HG03469 (cell line): ENCODE data around the gene WWC1.
A peak's percentile ranks its signal among the peaks of the same experiment; 100 is the strongest.

Experiments used
- ATAC-seq: cut with Tn5 transposase; IDR thresholded peaks from one replicate; pipeline ENCODE4 v1.9.1; 2021; ENCODE audit warnings: mild to moderate bottlenecking, moderate library complexity, moderate number of reproducible peaks; ENCODE audit not compliant: unreplicated experiment

The WWC1 gene

DNA sequence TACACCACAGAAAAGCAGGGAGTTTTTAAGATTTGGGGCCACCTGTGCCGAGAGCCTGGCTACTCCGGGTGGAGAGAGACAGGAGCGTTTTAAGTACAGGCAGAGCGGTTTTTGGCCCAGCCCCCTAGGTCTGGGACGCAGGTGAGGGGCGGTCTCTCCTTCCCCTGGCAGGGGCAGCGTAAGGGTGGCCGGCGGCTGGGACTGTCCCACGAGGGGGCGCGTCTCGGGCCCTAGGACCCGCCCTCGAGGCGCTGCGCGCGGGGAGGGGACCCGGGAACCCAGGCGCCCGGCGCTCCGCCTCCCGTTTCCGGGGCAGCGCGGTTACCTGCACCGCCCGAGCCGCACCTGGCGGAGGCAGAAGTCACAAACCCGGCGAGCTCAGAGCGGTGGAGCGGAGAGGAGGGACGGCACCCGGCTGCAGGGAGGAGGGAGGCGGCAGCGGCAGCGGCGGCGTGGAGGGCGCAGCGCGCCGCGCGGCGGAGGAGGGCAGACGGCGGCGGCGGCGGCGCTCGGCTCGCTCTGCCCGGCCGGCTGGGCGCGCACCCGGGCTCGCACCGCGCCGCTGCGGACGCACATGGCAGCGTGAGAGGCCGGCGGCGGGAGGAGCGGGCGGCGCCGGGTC is at the start of gene WWC1:
Gene WWC1, plus strand, starts transcription at position 304 of the 622 bp plus-strand sequence. CDS start 508 bp downstream, outside the sequence.
- ATAC-seq = peak; percentile 76

DNA sequence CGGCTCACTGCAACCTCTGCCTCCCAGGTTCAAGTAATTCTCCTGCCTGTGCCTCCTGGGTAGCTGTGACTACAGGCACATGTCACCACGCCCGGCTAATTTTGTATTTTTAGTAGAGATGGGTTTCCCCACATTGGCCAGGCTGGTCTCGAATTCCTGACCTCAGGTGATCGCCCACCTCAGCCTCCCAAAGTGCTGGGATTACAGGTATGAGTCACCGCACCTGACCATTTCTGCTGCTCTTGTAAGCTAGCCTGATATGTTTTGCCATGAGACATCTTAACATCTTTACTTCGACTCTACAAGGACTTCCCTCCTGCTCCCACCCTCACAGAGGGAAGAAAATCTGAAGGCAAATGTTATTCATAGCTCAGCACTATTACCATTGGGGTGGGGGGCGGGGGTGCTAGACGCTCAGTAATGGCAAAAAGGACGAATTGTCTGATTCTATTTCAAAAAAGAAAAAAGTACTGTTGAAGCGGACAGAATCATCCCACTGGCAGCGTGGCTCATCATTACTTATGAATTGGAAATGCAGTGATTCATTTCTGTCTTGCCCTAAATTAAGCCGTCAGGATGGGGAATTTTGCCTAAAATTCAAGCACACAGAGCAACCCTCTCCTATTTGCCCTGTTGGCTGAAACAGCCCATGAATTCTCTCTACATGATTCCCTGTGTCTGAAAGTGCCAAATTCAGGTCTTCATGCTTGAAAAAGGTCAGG is 46.4 kb upstream of the WWC1 start:
- ATAC-seq = no peak

DNA sequence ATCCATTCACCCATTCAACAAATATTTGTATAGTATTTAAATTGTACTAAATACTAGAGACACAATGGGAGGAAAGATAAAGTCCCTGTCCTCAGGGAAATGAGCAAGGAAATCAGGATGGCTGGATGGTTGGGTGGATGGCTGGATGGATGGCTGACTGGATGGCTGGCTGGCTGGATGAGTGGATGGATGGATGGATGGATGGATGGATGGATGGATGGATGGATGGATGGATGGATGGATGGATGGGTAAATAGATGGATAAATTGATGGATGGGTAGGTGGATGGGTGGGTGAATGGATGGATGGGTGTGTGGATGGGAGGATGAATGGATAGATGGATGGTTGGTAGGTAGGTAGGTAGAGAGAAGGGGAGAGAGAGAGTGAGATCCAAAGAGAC is 41.5 kb upstream of the WWC1 start:
- ATAC-seq = no peak

DNA sequence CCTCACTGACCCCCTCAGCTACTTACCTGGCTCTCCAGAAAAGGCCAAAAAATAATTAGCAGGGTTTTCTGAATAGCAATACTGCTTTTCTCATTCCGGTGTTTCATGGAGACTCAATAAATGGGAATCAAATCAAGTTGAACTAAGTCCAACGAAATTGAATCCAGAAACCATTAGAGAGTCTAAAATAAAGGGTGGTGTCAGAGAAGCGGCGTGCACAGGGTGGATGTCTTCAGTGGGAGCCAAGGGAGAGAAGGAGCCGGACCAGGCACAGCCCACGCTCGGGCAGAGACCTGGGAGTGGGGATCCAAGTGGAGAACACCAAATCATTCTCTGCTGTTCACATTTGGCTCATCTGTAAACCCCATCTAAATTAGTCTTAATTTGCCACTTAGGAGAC is 40.2 kb upstream of the WWC1 start:
- no peak for ATAC-seq

DNA sequence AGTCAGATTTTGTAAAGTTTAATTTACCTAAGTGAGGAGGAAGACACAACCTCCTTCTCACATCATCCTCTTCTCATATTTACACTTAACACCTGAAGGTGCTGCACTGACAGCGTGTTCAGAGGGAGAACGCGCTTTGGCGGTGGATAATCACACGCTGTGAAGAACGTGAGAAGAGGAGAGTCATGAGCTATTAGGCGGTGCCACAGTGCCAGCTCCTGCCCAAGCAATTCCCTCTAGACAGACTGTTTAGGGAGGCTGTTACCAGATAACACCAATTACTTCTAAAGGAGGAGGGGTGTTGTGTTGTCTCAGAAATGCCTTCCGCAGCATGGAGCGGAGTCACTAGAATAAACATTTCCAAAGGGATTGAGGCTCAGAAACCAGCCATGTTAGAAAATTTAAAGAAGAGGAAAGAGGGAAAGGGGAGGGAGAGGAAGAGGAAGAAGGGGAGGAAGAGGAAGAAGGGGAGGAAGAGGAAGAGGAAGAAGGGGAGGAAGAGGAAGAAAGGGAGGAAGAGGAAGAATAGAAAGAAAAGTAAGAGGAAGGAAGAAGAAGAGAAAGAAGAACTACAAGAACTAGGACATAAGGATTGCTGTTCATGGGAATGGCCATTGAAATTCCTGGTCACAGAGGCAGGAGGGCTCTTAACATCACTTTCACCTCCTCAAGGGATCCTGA is 37.3 kb upstream of the WWC1 start:
- no peak for ATAC-seq

DNA sequence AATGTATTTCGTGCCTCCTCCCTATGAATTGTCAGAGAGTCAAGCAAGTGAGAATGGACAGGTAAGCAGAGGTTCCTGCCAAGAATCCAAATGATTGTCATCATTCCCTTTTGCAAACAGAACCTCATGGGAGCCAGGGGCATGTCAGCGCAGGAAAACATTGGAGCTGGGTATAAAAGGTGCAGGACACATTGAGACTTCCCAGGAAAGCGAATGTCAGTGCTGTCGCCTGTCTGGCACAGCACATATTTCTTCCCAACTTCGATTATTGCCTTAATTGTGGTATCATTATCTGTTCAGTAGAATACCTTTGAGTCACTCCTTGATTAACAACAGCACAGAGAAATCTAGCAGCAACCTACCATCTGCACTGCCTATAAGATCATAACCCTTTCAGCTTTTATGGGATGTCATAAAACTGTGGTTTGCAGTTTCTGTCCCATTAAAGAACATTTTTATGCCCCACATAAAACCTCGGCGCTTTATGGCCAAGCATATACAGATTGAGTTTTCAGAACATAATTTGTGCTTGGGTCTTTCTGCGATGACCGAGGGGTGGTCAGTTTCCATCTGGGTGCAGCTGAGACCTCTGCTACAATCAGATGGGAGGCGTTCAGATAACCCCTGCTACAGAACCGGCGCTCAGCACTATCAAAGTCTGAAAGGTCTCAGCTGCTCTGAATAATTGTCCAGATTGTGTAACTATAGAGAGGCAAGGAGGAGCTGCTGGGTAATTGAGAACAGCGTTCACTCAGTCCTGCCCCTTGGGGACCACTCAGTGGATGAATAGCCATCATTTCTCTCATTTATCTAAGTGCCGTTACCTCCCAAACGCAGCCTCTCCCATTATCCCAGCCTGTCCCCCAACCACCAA is 30.9 kb upstream of the WWC1 start:
- ATAC-seq = no peak

DNA sequence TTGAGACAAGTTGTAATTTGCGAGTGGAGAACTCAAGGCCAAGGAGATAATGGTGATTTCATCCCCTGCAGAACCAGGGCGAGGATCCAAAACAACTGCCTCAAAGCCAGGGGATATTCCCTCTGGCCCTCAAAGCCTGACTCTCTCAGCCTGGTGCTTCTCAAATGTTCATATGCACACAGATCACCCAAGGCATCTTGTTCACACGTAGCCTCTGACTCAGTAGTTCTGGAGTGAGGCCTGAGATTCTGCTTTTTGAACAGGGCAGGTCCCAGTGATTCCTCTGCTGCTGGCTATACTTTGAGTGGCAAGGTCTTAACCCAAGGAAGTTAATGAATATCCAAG is 30.2 kb upstream of the WWC1 start:
- ATAC-seq = no peak

DNA sequence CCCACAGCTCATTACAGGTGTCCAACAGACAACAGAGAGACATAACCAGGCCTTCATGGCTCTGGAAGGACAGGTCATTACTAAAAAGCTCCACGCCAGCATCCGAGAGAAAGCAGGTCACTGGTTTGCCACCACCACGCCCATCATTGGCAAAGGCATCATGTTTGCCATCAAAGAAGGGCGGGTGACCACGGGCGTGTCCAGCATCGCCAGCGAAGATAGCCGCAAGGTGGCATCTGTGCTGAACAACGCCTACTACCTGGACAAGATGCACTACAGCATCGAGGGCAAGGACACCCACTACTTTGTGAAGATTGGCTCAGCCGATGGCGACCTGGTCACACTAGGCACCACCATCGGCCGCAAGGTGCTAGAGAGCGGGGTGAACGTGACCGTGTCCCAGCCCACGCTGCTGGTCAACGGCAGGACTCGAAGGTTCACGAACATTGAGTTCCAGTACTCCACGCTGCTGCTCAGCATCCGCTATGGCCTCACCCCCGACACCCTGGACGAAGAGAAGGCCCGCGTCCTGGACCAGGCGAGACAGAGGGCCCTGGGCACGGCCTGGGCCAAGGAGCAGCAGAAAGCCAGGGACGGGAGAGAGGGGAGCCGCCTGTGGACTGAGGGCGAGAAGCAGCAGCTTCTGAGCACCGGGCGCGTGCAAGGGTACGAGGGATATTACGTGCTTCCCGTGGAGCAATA is 29.3 kb upstream of the WWC1 start:
- ATAC-seq = no peak

DNA sequence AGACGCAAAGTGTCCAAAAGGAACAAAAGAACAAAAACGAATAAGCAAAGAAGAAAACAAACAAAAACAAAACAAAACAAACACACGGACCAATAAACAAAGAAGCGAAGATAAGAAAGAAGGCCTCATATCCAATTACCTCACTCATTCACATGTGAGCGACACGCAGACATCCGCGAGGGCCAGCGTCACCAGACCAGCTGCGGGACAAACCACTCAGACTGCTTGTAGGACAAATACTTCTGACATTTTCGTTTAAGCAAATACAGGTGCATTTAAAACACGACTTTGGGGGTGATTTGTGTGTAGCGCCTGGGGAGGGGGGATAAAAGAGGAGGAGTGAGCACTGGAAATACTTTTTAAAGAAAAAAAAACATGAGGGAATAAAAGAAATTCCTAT is 28.3 kb upstream of the WWC1 start:
- ATAC-seq = no peak

DNA sequence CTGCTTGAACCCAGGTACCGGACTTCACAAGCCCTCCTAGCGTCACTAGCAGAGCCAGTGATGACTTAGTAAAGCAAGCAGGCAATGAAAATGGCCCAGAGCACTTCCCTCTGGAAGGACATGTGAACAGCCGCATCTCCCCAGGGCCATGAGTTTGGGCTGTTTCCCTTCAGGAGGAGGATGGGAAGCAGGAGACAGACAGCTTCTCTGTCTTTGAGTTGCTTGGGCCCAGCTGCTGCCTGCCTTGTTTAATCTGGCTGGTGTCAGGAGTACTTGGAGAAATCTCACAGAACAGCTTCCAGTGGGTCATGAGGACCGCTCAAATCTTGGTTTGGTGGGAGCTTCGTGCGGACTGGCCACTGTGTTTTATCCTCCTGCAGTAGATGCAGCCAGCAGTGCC is 25.4 kb upstream of the WWC1 start:
- ATAC-seq = no peak

DNA sequence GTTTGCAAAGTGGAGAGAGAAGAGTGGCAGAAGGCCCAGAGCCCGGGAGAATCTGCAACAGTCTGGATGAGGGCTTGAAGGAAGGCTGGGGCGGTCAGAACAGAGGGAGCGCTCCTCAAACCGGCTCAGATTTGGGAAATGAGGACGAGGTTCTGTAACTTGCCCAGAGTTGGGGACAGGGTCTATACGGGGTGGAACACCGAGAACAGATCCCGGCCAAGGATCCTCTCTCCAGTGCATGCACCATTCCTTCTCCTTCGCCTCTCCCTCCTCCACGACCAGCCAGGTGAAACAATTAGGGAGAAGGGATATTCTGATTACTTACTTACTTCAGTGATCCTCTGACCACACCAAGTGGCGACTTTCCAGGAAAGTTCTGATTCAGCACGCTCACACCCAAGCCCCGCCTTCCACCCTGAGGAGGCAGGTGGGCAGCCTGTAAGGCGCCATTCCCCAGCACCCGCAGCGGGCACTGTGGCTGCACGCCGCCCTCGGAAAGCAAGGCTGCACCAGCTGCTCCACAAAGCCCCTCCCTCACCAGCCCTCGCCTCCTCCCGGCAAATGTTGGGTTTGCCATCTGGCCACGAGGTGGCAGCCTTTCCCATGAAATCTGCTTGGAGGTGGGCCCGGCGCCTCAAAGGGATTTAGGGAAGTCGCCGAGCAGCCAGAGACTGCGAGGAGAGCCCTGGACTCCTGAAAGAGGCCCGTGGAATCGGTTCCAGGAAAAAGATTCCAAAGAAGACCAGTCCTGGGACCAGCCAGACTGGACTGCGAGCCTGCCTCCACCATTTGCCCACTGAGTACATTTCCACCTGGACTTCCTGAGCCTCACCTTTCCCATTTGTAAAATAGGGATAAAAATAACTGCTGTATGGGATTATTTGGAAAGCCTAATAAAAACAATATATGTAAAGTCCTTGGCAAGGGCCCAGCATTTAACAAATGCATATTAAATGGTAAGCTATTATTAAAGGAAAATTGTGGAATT is 22.2 kb upstream of the WWC1 start:
- peak; percentile 72 for ATAC-seq

DNA sequence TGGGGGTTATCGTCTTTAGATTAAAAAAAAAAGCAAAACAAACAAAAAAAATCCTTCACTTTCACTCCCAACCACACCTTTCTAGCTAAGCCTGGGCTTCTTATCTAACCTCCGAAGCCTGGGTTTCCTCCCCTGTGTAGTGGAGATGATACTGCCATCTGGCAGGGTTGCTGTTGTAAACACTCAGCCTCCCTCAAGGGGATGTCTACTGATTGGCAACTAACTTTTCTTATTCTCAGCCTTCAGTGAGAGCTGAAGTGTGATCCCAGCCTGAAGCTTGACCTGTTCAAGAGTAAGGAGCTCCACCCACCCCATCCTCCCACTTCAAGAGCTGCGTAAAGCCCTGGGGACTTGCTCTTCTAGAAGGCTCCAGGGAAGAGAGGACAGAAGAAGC is 21.5 kb upstream of the WWC1 start:
- ATAC-seq = no peak

DNA sequence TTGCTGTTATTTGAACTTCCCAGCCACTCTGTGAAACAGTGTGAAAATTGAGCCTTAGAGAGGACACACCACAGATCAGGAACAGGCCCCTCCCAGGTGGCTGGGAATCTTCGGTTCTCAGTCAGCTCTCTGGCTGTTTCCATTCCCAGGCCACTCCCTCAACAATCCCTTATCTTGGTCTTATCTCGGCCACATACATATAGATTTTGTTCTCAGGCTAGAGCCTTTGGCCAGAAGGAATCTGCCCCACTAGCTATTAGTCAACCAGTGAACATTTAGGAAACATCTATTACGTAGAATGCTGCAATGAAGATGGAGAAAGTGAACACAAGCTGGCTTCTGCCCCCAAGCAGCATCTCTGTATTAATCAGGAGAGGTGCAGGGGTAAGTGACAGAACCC is 21.0 kb upstream of the WWC1 start:
- no peak for ATAC-seq

DNA sequence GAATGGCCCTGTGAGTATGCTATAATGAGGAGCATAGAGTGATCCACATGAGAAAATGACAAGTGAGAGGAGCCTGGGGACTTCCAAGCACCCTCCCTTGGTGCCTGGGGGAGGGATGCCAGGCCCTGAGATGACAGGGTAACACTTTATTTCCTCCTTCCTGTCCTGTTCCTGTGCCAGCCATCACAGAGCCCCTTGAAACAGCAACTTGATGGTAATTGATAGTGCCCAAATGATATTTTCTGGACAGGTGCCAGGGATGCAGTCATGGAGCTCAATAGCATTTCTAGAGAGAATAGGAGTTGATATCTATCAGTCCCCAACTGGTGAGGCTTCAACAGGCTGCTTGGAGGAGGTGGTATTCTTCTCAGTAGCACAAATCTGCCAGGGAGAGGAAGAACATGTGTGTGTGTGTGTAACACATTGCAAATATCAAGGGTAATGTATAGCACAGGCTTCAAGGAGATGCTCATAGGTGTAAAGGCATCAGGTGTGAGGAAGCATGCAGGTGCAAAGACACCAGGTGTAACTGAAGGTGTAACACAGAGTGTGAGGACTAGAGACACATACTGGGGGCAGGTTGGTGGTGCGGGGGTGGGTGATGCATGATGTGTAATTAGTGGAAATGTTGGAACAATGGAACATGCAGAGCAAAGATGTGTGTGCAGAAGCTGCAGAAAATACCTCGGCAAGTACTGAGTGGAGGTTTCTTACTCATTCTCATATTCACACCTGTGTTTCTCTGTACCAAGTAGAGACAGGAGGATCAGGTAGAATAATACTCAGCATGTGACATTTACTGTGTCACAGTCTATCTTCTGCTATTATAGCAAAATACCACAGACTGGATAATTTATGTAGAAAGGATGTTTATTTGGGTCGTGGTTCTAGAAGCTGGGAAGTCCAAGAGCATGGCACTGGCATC is 18.1 kb upstream of the WWC1 start:
- no peak for ATAC-seq

DNA sequence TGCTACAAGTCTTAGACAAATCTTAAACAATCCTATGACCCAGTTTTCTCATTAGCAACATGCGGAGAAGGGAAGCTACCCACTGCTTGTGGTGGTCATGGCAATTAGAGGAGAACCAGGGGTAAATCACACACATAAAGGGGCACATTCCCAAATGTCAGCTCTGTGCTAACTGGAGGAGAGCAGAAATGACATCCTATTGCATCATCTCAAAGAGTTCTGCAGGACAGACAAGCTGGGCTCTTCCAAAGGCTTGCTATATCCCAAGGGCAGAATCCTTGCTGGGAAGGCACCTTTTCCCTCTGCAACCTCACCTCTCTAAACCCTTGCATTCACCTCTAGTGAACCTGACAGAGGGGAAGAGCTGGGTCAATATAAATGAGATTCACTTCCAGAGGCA is 17.0 kb upstream of the WWC1 start:
- ATAC-seq = no peak

DNA sequence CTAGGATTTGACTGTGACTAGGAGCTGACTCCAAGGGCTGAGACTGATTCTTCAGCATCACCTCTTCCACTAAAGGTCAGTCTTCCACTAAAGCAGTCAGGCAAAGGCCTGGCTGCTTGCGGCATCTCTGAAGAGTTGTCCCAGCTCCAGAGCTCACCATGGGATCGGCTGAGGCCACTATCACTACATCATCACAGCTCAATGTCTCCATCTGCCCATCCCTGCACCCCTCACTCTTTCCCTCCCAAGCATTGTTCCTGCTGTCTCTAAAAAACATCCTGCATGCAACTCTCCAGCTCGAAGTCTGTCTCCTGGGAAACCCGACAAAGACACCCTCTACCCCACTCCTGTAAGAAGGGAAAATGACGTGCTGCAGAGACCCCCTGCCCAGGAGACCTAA is 15.5 kb upstream of the WWC1 start:
- ATAC-seq = no peak

DNA sequence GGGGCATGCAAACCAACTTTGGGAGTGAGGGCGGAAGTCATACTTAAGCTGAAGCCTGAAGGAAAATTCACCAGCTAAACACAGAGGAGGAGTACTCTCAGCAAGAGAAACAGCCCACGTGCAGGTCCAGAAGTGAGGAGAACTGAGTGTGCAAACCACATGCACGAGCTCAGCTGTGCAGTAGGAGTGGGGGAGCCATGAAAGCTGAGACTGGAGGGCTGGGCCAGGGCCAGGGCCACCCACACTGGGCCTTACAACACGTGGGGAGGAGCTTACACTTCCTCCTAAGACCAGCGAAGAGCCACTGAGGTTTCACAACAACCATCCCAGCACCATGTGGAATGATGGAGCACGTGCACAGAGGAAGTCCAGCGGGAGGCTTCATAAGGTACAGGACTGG is 9.3 kb upstream of the WWC1 start:
- no peak for ATAC-seq

DNA sequence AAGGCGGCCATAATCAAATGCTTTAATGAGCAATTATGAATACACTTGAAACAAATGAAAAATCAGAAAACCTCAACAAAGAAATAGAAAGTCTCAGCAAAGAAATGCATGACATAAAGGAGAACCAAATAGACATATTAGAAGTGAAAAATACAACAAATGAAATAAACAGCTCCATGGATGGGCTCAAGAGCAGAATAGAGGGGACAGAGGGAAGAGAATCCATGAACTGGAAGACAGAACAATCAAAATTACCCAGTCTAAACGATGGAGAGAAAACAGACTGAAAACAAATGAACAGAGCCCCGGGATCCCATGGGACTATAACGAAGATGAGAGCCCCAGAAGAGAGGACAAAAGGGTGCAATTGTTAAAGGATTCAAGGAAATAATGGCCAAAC is 6.6 kb upstream of the WWC1 start:
- no peak for ATAC-seq

DNA sequence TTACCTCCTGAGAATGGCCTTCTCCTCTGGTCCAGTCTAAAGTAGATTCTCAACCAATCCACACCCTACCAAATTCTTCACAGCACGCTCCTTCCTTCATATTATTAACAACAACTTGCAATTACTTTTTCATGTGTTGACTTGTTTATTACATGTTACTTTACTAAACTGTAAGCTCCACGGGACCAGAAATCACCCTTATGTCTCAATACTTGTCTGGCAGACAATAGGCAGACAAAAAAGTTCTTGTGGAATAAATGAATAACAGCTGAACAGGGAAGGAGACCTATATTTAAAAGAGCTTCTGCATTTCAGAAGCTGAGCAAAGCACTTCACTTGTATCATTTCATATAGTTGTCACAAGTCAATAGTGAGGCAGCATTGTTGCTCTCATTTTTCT is 5.7 kb upstream of the WWC1 start:
- ATAC-seq = no peak
